Keratinocyte (primary cell): ENCODE measurements around the gene RABL6. TPM values are rescaled to one million over a fixed set of nuclear protein-coding genes. Genes with fewer than 3 reads are reported as not detected.
A peak's percentile ranks its signal among the peaks of the same experiment; 100 is the strongest.

ENCODE experiments used
- DNase-seq: peaks from one replicate; pipeline ENCODE4 v3.0.0-alpha.2; 2011; ENCODE audit warnings: low read depth, missing footprints, low spot score
- FAIRE-seq: peaks from 2 replicates; lab custom pipeline; 2011; peaks lifted over from hg19 to GRCh38; lab: Jason Lieb, UNC
- H2AFZ ChIP-seq: 2 replicates; pipeline ENCODE4 v1.6.0; 2012; ENCODE audit warnings: low read length, control low read depth, inconsistent platforms; ENCODE audit not compliant: control insufficient read depth
- H3K27ac ChIP-seq: 2 replicates; pipeline ENCODE4 v1.5.1; 2011; ENCODE audit warnings: low read length; ENCODE audit not compliant: control insufficient read depth, insufficient read depth
- H3K27me3 ChIP-seq: 3 replicates; pipeline ENCODE4 v1.6.0; 2011; ENCODE audit warnings: low read length; ENCODE audit not compliant: control insufficient read depth, insufficient read depth; ENCODE audit errors: extremely low read depth
- H3K36me3 ChIP-seq, 2 experiments: 2 replicates in 1 of 2; 3 replicates in 1 of 2; pipeline ENCODE4 v1.5.1; 2011; ENCODE audit warnings: low read length in 2 of 2, mild to moderate bottlenecking in 1 of 2; ENCODE audit not compliant: control insufficient read depth in 2 of 2, insufficient read depth in 2 of 2; ENCODE audit errors: extremely low read depth in 1 of 2
- H3K4me1 ChIP-seq: 3 replicates; pipeline ENCODE4 v1.5.1; 2011; ENCODE audit warnings: low read length; ENCODE audit not compliant: control insufficient read depth, insufficient read depth; ENCODE audit errors: extremely low read depth
- H3K4me2 ChIP-seq: 3 replicates; pipeline ENCODE4 v1.6.0; 2011; ENCODE audit warnings: low read depth, low read length; ENCODE audit not compliant: control insufficient read depth, insufficient read depth; ENCODE audit errors: extremely low read depth
- H3K4me3 ChIP-seq, 3 experiments: fragments of 200-600 bp in 1 of 3; sonication (generic) in 1 of 3; 2 replicates in 2 of 3; 3 replicates in 1 of 3; pipeline ENCODE4 v1.5.1; 2011 to 2016; ENCODE audit warnings: low read length in 3 of 3, mild to moderate bottlenecking in 3 of 3, control low read depth in 2 of 3, inconsistent platforms in 1 of 3, low read depth in 1 of 3, mixed read lengths in 1 of 3, mixed run types in 1 of 3, moderate library complexity in 1 of 3; ENCODE audit not compliant: control insufficient read depth in 2 of 3, insufficient read depth in 2 of 3; ENCODE audit errors: extremely low read depth in 1 of 3
- H3K79me2 ChIP-seq: 2 replicates; pipeline ENCODE4 v1.6.0; 2012; ENCODE audit warnings: low read length; ENCODE audit not compliant: control insufficient read depth, insufficient read depth
- H3K9ac ChIP-seq: 3 replicates; pipeline ENCODE4 v1.6.0; 2011; ENCODE audit warnings: low read length; ENCODE audit not compliant: control insufficient read depth, insufficient read depth; ENCODE audit errors: extremely low read depth
- H3K9me1 ChIP-seq: 3 replicates; pipeline ENCODE4 v1.6.0; 2011; ENCODE audit warnings: low read length; ENCODE audit not compliant: control insufficient read depth, insufficient read depth; ENCODE audit errors: extremely low read depth
- H3K9me3 ChIP-seq: 2 replicates; pipeline ENCODE4 v1.5.1; 2012; ENCODE audit warnings: low read depth, low read length; ENCODE audit not compliant: control insufficient read depth
- H4K20me1 ChIP-seq: 3 replicates; pipeline ENCODE4 v1.6.0; 2011; ENCODE audit warnings: low read length; ENCODE audit not compliant: control insufficient read depth, insufficient read depth; ENCODE audit errors: extremely low read depth
- EZH2 ChIP-seq: IDR thresholded peaks from one replicate; pipeline ENCODE4 v1.6.1; 2012; ENCODE audit warnings: inconsistent platforms, mild to moderate bottlenecking, low read length, moderate library complexity
- dilution Hi-C: fragments of 300-500 bp; cut with MboI; formaldehyde crosslinking; loops from one replicate; pipeline ENCODE4 v1.7.0; 2020; ENCODE audit warnings: low sequenced_read_pairs; ENCODE audit not compliant: extremely low pct_ligation_motif_present
- polyA plus RNA-seq, 5 experiments: library from polyadenylated mRNA; depleted of rRNA in 3 of 5; stranded (reverse) in 3 of 5; stranded (forward) in 1 of 5; unstranded in 1 of 5; fragments of >200 nt; gene quantifications; 1 replicate in 1 of 5; 2 replicates in 3 of 5; 3 replicates in 1 of 5; pipeline versions ENCODE4 v1.2.1 to v1.2.3, GENCODE V29; 2011 to 2012; ENCODE audit warnings: missing spikeins in 2 of 5, low read depth in 1 of 5, low replicate concordance in 1 of 5
- TF ChIP-seq, protein P1 (sequence below), 3 experiments: IDR thresholded peaks in 1 of 3; conservative IDR thresholded peaks in 1 of 3; optimal IDR thresholded peaks in 1 of 3; 2 replicates in 2 of 3; 3 replicates in 1 of 3; pipeline versions ENCODE3 to v1.5.1; 2011; ENCODE audit warnings: low read length in 3 of 3, mild to moderate bottlenecking in 3 of 3, moderate library complexity in 2 of 3, control low read depth in 1 of 3, inconsistent platforms in 1 of 3; ENCODE audit not compliant: insufficient read depth in 2 of 3; ENCODE audit errors: extremely low read depth in 1 of 3

RABL6 gene
- polyA plus RNA-seq, 1 donor (not counting 4 experiments of a cell fraction or from before 2014, with no cell fraction given), result 46.3 TPM

DNA sequence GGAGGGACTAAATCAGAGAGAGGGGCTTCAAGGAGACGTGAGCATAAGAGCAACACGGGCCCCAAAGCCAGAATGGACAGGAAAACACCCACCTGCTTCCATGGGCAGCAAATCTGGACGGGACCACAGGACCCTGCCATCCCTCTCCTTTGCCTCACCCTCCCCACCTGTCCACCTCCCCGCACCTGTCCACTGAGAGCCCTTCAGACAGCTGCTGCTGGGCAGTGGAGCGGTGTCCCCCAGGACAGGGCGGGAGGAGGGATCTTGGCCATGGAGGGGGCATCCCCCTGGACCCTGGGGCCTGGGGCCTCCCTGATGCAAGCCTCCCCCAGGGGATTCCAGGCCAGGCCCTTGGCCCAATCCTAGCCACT lies 9.1 kb upstream of the RABL6 start:
- TF ChIP-seq, protein P1, sequence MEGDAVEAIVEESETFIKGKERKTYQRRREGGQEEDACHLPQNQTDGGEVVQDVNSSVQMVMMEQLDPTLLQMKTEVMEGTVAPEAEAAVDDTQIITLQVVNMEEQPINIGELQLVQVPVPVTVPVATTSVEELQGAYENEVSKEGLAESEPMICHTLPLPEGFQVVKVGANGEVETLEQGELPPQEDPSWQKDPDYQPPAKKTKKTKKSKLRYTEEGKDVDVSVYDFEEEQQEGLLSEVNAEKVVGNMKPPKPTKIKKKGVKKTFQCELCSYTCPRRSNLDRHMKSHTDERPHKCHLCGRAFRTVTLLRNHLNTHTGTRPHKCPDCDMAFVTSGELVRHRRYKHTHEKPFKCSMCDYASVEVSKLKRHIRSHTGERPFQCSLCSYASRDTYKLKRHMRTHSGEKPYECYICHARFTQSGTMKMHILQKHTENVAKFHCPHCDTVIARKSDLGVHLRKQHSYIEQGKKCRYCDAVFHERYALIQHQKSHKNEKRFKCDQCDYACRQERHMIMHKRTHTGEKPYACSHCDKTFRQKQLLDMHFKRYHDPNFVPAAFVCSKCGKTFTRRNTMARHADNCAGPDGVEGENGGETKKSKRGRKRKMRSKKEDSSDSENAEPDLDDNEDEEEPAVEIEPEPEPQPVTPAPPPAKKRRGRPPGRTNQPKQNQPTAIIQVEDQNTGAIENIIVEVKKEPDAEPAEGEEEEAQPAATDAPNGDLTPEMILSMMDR (optimal IDR thresholded peaks at IDR 0.05 in 1 of 3, IDR thresholded peaks at IDR 0.05 in 1 of 3, conservative IDR thresholded peaks at IDR 0.05 in 1 of 3; ENCODE audit: extremely low read depth in 1 of 3, insufficient read depth in 2 of 3, low read length in 3 of 3), result no peak
- TF ChIP-seq EZH2, result no peak
- H3K36me3 ChIP-seq, result peaks cover 2 to 3% of the 10 kb centered on the region in 2 experiments
- H3K4me2 ChIP-seq, result no peak overlapping the region
- H3K4me1 ChIP-seq, result peaks cover 19% of the 10 kb centered on the region
- no peaks in the 10 kb centered on the region for H3K79me2 ChIP-seq
- no peak for DNase-seq
- dilution Hi-C loops, result no loop called here
- no peak overlapping the region for H2AFZ ChIP-seq
- no peaks in the 10 kb centered on the region for H3K9me3 ChIP-seq
- H3K4me3 ChIP-seq, result no peak overlapping the region
- peaks cover 4% of the 10 kb centered on the region for H4K20me1 ChIP-seq
- H3K9me1 ChIP-seq, result no peaks in the 10 kb centered on the region
- no peak overlapping the region for H3K9ac ChIP-seq
- FAIRE-seq, result no peak
- H3K27ac ChIP-seq, result no peak overlapping the region
- H3K27me3 ChIP-seq, result peaks cover 29% of the 10 kb centered on the region

DNA sequence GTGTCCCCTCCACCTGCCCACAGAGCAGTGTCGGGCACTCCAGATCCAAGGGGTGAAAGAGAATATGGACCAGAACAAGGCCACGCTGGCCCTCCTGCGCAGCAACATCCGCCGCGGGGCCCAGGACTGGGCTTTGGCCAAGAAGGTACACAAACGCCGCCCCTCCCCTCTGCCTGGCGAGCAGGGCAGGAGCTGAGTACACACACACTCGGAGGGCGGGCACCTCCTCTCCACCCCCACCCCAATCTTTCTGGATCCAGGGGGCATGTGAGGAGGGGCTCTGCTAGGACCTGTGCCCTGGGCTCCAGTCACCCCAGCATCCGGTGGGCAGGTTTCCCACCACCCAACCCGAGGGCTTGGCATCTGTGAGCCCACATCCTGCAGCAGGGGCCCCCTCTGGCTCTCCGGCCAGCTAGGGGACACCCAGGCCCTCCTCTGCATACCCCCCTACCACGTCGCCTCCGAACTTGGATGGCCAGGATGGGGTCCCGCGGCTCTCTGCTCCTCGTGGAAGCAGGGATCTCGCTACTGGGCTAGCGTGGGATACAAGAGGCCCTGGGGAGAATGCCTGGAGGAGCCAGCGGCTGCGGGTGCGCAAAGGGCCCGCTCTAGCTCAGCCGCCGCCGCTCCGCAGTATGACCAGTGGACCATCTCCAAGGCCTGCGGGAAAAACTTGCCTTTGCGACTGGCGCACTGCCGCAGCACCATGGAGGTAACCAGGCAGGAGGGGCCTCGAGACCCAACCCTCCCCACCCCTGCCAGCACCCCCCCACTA lies 8.5 kb upstream of the RABL6 start:
- no peaks in the 10 kb centered on the region for H3K9me1 ChIP-seq
- H3K4me1 ChIP-seq, result peaks cover 19% of the 10 kb centered on the region
- H2AFZ ChIP-seq, result no peak overlapping the region
- dilution Hi-C loops, result no loop called here
- H4K20me1 ChIP-seq, result peaks cover 4% of the 10 kb centered on the region
- FAIRE-seq (no peak), DNase-seq (no peak)
- no peak overlapping the region for H3K9ac ChIP-seq
- H3K9me3 ChIP-seq, result no peaks in the 10 kb centered on the region
- peak overlapping the region; percentile 7 to 32 (median 27) for H3K4me3 ChIP-seq
- H3K36me3 ChIP-seq, result peaks cover 0 to 2% of the 10 kb centered on the region in 2 experiments
- TF ChIP-seq, protein P1 (optimal IDR thresholded peaks at IDR 0.05 in 1 of 3, IDR thresholded peaks at IDR 0.05 in 1 of 3, conservative IDR thresholded peaks at IDR 0.05 in 1 of 3; ENCODE audit: extremely low read depth in 1 of 3, insufficient read depth in 2 of 3, low read length in 3 of 3), result no peak
- TF ChIP-seq EZH2, result no peak
- no peaks in the 10 kb centered on the region for H3K79me2 ChIP-seq
- H3K4me2 ChIP-seq, result peak overlapping the region; percentile 66
- H3K27ac ChIP-seq, result no peak overlapping the region
- peaks cover 29% of the 10 kb centered on the region for H3K27me3 ChIP-seq
